Esophagus squamous epithelium (tissue), 5 donors: ENCODE data around the gene ANKS1B. TPM values are rescaled to one million over a fixed set of nuclear protein-coding genes. Genes with fewer than 3 reads are reported as not detected.

ENCODE experiments used
- DNase-seq: peaks from one replicate; lab custom pipeline; 2025; lab: John Stamatoyannopoulos, UW
- H3K27ac ChIP-seq, 4 donors: fragments of 200-600 bp; sonication (generic); one replicate each; pipeline ENCODE4 v1.5.1; 2016 to 2019; ENCODE audit warnings: mild to moderate bottlenecking in 1 of 4
- H3K27me3 ChIP-seq, 4 donors: fragments of 200-600 bp; sonication (generic); 1 replicate in 3 of 4; 2 replicates in 1 of 4; pipeline versions ENCODE4 v1.5.1 to v1.6.0; 2017 to 2021; ENCODE audit warnings: antibody characterized with exemption in 1 of 4
- H3K36me3 ChIP-seq, 3 donors: fragments of 200-600 bp; sonication (generic); one replicate each; pipeline ENCODE4 v1.5.1; 2016 to 2019
- H3K4me1 ChIP-seq, 3 donors: fragments of 200-600 bp; sonication (generic); one replicate each; pipeline ENCODE4 v1.5.1; 2017 to 2019
- H3K4me3 ChIP-seq, 4 donors: fragments of 200-600 bp; sonication (generic); 1 replicate in 3 of 4; 2 replicates in 1 of 4; pipeline ENCODE4 v1.5.1; 2016 to 2019; ENCODE audit warnings: mild to moderate bottlenecking in 2 of 4, moderate library complexity in 1 of 4
- H3K9me3 ChIP-seq, 3 donors: fragments of 200-600 bp; sonication (generic); one replicate each; pipeline ENCODE4 v1.5.1; 2016 to 2019
- POLR2A ChIP-seq, 4 donors: fragments of 450-650 bp; IDR thresholded peaks; one replicate each; pipeline ENCODE4 v1.6.1; 2017; ENCODE audit warnings: antibody characterized with exemption in 4 of 4, mild to moderate bottlenecking in 4 of 4, moderate library complexity in 3 of 4
- WGBS, 2 donors: methylation state at CpG; one replicate each; pipeline ENCODE4 v1.1.5; 2018; 5-methylcytosine and 5-hydroxymethylcytosine counted together
- intact Hi-C: fragments of 100-400 bp; cut with DNase I; formaldehyde crosslinking; loops from one replicate; pipeline ENCODE4 v1.15.0; 2022
- total RNA-seq, 4 donors: library from RNA; depleted of rRNA; stranded (reverse); fragments of >200 nt; gene quantifications; one replicate each; pipeline ENCODE4 v1.1.0, GENCODE V29; 2016
- TF ChIP-seq, protein P1 (sequence below), 6 experiments: fragments of 450-650 bp in 4 of 6; fragments of 200-600 bp in 2 of 6; sonication (generic) in 2 of 6; IDR thresholded peaks; one replicate each; pipeline ENCODE4 v1.5.1; 2016 to 2019; ENCODE audit warnings: antibody characterized with exemption in 6 of 6, mild to moderate bottlenecking in 4 of 6, moderate library complexity in 4 of 6
- donor health status: DM: yes; HTN: yes; CAD: no.

ANKS1B gene
- total RNA-seq, 4 donors from 2014 or later, result 1.6 to 15.8 (median 8.1) TPM

- DNase-seq, result no peak
- no peaks in the 10 kb centered on the region for H3K9me3 ChIP-seq
- H3K4me1 ChIP-seq, result no peaks in the 10 kb centered on the region
- H3K27ac ChIP-seq, result no peak overlapping the region
- no peaks in the 10 kb centered on the region for H3K36me3 ChIP-seq
- no peaks in the 10 kb centered on the region for H3K27me3 ChIP-seq
- H3K4me3 ChIP-seq, result no peak overlapping the region
- intact Hi-C loops, result no loop called here
- 69 to 73% methylated on average over 9 of the region's 9 CpGs for WGBS, 2 donors
- no peak for TF ChIP-seq POLR2A (IDR thresholded peaks at IDR 0.05)
- TF ChIP-seq, protein P1, sequence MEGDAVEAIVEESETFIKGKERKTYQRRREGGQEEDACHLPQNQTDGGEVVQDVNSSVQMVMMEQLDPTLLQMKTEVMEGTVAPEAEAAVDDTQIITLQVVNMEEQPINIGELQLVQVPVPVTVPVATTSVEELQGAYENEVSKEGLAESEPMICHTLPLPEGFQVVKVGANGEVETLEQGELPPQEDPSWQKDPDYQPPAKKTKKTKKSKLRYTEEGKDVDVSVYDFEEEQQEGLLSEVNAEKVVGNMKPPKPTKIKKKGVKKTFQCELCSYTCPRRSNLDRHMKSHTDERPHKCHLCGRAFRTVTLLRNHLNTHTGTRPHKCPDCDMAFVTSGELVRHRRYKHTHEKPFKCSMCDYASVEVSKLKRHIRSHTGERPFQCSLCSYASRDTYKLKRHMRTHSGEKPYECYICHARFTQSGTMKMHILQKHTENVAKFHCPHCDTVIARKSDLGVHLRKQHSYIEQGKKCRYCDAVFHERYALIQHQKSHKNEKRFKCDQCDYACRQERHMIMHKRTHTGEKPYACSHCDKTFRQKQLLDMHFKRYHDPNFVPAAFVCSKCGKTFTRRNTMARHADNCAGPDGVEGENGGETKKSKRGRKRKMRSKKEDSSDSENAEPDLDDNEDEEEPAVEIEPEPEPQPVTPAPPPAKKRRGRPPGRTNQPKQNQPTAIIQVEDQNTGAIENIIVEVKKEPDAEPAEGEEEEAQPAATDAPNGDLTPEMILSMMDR (IDR thresholded peaks at IDR 0.05), result no peak
These were observed 924.8 kb downstream of the ANKS1B start for GRCh38 chr12:99059824-99060511.

DNA sequence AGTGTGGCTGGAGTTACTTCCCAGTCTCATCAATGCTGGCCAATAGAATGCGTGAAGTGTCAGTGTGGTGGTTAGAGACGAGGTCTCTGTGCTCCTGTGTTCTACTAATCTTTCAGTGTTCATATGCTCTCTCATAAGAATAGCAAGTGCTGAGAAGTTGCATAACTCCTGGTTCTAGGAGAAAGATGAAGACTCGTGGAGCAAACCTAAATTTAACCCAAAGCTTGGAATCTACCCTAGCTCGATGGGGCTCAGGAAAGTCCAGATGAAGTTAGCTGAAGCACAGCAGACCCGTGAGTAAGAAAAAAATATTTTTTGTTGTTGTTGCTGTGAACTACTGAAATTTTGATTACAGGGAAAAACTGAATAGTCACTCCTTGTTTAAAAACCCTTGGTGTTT is 927.1 kb downstream of the ANKS1B start:
- 65 to 76% methylated on average over 5 of the region's 5 CpGs for WGBS, 2 donors
- Histone ChIP-seq H3K4me1 (no peaks in the 10 kb centered on the region), H3K27ac (no peak overlapping the region), H3K9me3 (no peaks in the 10 kb centered on the region), H3K4me3 (no peak overlapping the region), H3K27me3 (peaks cover 0 to 13% (median 0%) of the 10 kb centered on the region in 4 donors), H3K36me3 (no peaks in the 10 kb centered on the region)
- TF ChIP-seq, protein P1 (IDR thresholded peaks at IDR 0.05), result no peak
- no peak for TF ChIP-seq POLR2A (IDR thresholded peaks at IDR 0.05)
- no peak for DNase-seq
- intact Hi-C loops, result no loop called here

DNA sequence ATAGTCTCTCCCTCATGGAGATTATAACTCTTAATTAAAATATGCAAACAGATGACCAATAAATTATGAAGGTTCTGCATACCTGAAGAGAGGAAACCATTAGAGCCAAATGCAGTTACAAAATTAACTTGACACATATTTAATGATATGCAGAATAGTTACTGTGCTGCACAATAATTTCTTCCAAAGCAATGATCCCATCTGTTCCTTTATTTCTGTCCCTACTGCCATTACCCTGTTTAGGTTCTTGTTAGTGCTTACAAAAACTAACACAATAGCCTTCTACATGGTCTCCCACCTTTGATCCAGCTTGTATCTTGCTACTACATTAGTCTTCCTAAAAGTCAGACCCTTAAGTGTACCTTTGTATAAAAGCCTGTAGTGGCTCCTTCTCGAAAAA is 928.5 kb downstream of the ANKS1B start:
- no peak overlapping the region for H3K27ac ChIP-seq
- TF ChIP-seq, protein P1 (IDR thresholded peaks at IDR 0.05), result no peak
- no peak for TF ChIP-seq POLR2A (IDR thresholded peaks at IDR 0.05)
- H3K4me1 ChIP-seq, result no peaks in the 10 kb centered on the region
- DNase-seq, result no peak
- no peak overlapping the region for H3K4me3 ChIP-seq
- no peaks in the 10 kb centered on the region for H3K9me3 ChIP-seq
- H3K27me3 ChIP-seq, result peaks cover 0 to 19% (median 0%) of the 10 kb centered on the region in 4 donors
- 53 to 81% methylated on average over 1 of the region's 1 CpG for WGBS, 2 donors
- H3K36me3 ChIP-seq, result no peaks in the 10 kb centered on the region
- intact Hi-C loops, result no loop called here

- no peak overlapping the region for H3K27ac ChIP-seq
- no peak for DNase-seq
- H3K27me3 ChIP-seq, result peaks cover 0 to 19% (median 0%) of the 10 kb centered on the region in 4 donors
- H3K36me3 ChIP-seq, result no peaks in the 10 kb centered on the region
- H3K4me3 ChIP-seq, result no peak overlapping the region
- TF ChIP-seq, protein P1 (IDR thresholded peaks at IDR 0.05), result no peak
- no peak for TF ChIP-seq POLR2A (IDR thresholded peaks at IDR 0.05)
- H3K9me3 ChIP-seq, result no peaks in the 10 kb centered on the region
- no peaks in the 10 kb centered on the region for H3K4me1 ChIP-seq
- WGBS, 2 donors, result 79 to 83% methylated on average over 3 of the region's 3 CpGs
- intact Hi-C loops, result no loop called here
These were observed 929.4 kb downstream of the ANKS1B start for GRCh38 chr12:99055299-99055698.

DNA sequence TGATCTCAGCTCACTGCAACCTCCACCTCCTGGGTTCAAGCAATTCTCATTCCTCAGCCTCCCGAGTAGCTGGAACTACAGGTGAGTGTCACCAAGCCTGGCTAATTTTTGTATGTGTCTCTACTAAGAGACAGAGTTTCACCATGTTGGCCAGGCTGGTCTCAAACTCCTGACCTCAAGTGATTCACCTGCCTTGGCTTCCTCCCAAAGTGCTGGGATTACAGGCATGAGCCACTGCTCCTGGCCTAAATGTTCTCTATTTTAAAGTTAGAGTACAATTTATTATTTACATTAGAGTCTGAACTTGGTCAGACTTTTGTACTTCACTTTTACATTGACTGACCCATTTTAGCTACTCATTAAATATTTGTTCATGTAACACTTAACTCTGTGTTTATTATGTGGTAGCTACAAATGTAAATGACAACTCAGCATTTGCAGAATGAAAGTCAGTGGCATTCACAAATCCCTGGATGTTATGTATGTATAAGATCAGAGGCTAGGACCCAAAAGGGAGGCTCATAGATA is 930.1 kb downstream of the ANKS1B start:
- intact Hi-C loops, result no loop called here
- H3K4me1 ChIP-seq, result no peaks in the 10 kb centered on the region
- TF ChIP-seq, protein P1 (IDR thresholded peaks at IDR 0.05), result no peak
- no peak for TF ChIP-seq POLR2A (IDR thresholded peaks at IDR 0.05)
- H3K36me3 ChIP-seq, result no peaks in the 10 kb centered on the region
- H3K9me3 ChIP-seq, result no peaks in the 10 kb centered on the region
- no peak for DNase-seq
- H3K4me3 ChIP-seq, result no peak overlapping the region
- WGBS, 2 donors, result 73 to 89% methylated on average over 1 of the region's 1 CpG
- H3K27me3 ChIP-seq, result peaks cover 0 to 20% (median 0%) of the 10 kb centered on the region in 4 donors
- H3K27ac ChIP-seq, result no peak overlapping the region
